NCI-H526 treated with DMSO at 0.1 percent for 48 hours (cell line): ENCODE results near the gene KHDC1.
"Not testable (repeated sequence)": the region's sequence is repeated elsewhere in the genome, so short reads cannot be mapped to it uniquely, and the experiment has no call there.

Source experiments
- DNase-seq: peaks from one replicate; lab custom pipeline; 2025; lab: John Stamatoyannopoulos, UW

The KHDC1 gene

GRCh38 chr6:73250016-73250415 lies 13.0 kb downstream of the KHDC1 start:
- DNase-seq, result no peak

DNA sequence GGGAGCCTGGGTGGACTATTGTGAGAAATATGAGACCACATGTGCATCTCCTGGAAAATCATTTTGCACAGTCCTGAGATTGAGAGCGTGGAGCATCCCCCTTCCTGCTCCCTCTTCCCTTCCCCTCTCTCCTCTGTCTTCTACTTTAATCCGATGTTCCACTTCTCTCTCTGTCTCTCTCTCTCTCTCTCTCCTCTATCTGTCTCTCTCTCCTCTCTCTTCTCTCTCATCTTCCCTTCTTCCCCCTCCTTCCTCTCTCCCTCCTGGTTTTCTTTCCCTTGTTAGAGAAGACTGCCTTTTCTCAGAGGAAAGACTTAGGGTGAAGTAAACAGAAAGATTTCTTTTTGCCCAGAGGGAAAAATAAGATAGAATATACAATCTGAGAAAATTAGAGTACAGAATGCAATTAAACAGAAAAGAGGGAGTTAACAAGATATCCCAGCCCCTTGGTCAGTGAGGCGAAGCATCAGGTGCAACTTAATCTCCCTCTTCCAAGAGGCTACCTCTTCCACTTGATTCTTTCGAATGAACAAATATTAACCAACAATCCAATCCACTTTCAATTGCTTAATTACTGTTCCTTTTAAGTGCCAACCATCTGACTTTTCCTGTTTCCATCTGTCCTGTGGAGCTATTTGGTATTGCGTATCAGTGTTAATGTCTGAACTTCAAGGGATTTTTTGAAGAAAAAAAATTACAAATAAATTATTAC lies 14.6 kb downstream of the KHDC1 start:
- DNase-seq, result no peak

DNA sequence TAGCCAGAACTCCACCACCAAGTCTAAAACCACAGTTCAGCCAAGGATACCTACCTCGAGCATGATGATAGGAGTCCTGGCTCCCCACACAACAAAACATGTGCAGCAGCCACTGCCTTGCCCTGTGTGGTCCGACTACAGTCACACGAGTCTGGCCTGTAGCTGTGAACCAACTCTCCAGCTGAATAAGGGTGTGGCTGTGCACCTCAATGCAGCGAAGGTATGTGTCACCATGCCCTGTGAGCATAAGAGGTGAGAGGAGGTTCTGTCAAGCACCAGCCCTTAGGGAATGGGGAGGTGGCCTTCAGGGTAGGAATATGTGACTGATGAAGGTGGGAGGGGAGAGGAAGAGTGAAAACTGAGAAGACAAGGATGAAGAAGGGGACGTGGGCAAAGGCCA lies 21.0 kb downstream of the KHDC1 start:
- no peak for DNase-seq

GRCh38 chr6:73240730-73241129 lies 22.3 kb downstream of the KHDC1 start:
- DNase-seq, result no peak

- DNase-seq, result no peak
Observed at GRCh38 chr6:73236144-73236750, 26.7 kb downstream of the KHDC1 start.

- DNase-seq, result no peak
Observed at GRCh38 chr6:73234733-73235132, 28.3 kb downstream of the KHDC1 start.

DNA sequence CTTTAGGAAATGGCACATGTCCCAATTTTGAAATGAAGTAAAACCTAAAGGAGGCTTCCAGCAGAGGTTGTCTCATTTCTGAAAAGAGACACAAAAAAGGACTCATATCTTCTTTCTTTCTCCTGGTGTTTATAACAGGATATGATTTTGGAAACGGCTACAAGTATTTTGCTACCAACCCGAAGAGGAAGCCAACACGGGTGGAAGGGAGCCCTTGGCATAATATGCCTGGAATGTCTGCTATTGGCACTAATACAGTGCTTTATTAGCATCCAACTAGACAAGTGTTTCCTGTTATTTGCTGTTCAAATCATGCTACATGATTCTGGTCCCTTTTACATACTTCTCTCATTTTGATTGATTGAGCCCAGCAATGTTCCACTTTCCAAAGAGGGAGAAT lies 29.0 kb downstream of the KHDC1 start:
- not testable (repeated sequence) for DNase-seq

- no peak for DNase-seq
Observed at GRCh38 chr6:73233048-73233447, 29.9 kb downstream of the KHDC1 start.

- peak; percentile 65 for DNase-seq
Observed at GRCh38 chr6:73231986-73232391, 31.0 kb downstream of the KHDC1 start.

DNA sequence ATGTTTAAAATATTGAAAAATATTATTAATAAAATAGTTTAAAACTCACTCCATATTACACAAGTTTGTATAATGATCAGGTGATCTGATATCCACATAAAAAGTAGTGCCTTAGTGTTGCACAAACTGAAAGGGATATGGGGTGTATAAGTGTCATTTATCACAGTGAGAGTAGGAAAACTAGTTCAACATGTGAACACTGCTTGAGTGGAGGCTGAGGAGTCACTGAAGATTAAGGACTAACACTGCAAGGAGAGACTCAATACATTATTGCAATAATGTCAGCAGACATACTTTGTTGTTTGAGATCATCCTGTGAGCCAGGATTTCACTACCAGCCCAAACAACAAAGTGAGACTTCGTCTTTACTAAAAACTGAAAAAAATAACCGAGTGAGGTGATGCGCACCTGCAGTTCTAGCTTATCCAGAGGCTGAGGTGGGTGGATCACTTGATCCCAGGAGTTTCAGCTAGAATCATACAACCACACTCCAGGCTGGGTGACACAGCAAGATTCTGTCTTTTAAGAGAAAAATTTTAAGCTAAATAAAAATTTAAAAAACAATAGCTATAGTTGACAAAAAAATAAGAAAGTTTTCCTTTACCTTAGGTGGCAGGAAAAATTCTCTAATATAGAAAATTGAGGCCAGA lies 35.3 kb downstream of the KHDC1 start:
- DNase-seq, result no peak

- no peak for DNase-seq
Observed at GRCh38 chr6:73225396-73225795, 37.6 kb downstream of the KHDC1 start, which contains the start of gene KHDC1L. Gene KHDC1L, minus strand, starts transcription at chr6:73225496. Its CDS starts 88 bp downstream, at chr6:73225408.

DNA sequence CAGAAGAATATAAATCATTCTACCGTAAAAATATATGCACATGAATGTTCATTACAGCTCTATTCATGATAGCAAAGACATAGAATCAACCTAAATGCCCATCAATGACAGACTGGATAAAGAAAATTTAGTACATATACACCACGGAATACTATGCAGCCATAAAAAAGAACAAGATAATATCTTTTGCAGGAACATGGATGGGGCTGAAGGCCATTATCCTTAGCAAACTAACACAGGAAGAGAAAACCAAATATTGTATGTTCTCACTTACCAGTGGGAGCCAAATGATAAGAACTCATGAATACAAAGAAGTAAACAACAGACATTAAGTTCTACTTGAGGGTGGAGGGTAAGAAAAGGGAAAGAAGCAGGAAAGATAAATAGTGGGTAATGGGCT lies 46.1 kb downstream of the KHDC1 start:
- DNase-seq, result no peak

DNA sequence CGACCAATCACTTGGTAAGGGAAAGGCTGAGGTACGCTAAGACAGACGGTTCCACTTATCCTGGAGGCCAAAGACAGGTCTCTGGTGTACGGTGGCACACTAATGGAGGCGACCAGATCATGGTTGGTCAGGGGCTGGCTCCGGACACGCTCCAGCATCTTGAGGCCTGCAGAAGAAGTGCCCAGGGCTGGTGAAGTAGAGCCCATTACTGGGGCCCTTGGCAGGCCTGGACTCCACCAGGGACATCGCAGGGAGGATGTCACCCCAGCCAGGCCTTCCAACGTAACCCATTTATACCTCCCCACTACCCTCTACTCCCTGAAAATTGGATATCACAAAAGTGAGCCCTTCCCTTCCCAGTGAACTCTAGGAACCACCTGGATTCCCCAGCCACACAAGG lies 53.9 kb downstream of the KHDC1 start:
- DNase-seq, result no peak

- no peak for DNase-seq
Observed at GRCh38 chr6:73207221-73207837, 55.7 kb downstream of the KHDC1 start.

DNA sequence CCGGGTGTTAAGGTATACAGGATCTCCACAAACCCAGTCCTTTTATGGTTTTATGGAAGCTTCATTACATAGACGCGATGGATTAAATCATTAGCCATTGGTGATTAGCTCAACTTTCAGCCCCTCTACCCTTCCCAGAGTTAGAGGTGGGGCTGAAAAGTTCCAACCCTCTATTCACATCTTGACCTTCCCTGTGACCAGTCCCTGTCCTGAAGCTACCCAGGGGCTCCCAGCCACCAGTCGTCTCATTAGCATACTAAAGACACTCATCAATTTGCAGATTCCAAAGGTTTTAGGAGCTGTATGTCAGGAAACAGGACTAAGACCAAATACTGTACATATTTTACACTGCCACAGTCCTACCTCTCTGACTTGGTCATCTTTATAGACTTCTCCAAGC lies 58.7 kb downstream of the KHDC1 start:
- no peak for DNase-seq

DNA sequence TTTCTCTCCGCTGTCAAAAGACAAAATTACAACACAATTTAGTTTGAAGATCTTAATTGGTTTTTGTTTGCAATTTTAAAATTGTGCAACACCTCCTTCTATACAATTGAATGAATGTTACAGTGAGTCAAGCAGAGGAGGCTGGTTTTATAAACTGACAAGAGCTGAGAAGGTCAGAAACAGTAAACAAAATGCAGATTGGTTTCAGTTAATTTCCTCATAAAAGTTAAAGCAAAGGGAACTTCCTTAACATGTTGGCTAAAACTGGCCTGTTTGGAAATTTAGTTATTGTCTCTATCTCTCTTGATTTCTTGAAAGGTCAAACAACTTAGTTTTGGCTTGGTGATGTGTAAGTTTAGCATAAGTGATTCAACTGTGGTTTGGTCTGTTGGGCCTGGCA lies 59.9 kb downstream of the KHDC1 start:
- DNase-seq, result no peak

DNA sequence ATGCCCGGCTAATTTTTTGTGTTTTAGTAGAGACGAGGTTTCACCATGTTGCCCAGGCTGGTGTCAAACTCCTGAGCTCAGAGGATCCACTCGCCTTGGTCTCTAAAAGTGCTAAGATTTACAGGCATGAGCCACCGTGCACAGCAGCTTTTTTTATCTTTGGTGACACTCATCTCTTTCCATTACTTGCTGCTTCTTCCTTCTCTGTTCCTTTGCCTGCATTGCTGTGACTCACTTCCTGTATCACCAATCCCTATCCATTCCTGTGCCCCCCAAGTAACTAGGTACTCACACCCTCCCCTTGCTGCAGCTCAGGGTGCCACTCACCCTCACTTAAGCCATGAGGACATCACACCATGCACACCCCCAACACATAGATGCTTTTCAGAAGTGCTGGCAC lies 62.3 kb downstream of the KHDC1 start:
- DNase-seq, result no peak

DNA sequence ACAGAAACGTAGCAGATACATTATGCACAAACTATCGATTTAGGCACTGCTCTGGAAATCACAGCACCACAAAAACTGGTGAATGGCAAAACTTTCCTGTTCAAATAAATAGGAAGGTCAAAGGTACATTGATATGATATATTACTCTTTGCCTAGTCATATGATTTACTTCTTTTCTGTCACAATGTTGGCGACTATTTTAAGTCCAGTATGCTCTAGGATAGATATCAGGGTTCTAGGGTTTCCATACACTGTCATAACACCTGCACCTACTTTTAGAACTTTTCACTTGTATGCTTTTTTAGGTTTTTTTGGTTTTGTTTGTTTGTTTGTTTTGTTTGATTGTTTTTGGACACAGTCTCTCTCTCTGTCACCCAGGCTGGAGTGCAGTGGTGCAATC lies 62.7 kb downstream of the KHDC1 start:
- no peak for DNase-seq

GRCh38 chr6:73194744-73195143 lies 68.3 kb downstream of the KHDC1 start:
- DNase-seq, result no peak

GRCh38 chr6:73193302-73193701 lies 69.7 kb downstream of the KHDC1 start:
- not testable (repeated sequence) for DNase-seq
